Activated CD4-positive, CD25-positive, alpha-beta regulatory T cell treated with anti-CD3 and anti-CD28 coated beads, Interleukin-2, amount 50 U/mL, for 24 hours (primary cell): ENCODE measurements around the gene EMCN.
"Not testable (repeated sequence)": the region's sequence is repeated elsewhere in the genome, so short reads cannot be mapped to it uniquely, and the experiment has no call there.

ENCODE experiments used
- ATAC-seq, 2 donors: fragments of 150-1000 bp; cut with Tn5 transposase; one replicate each; pipeline ENCODE4 v1.10.0; 2021; ENCODE audit warnings: mild to moderate bottlenecking in 1 of 2, moderate library complexity in 1 of 2

EMCN gene

GRCh38 chr4:100492129-100492528, 25.7 kb downstream of the EMCN start:
- no peak for ATAC-seq

GRCh38 chr4:100489305-100489704, 28.5 kb downstream of the EMCN start:
- ATAC-seq: no peak

GRCh38 chr4:100486496-100486895, 31.3 kb downstream of the EMCN start:
- no peak for ATAC-seq

GRCh38 chr4:100483796-100484195, 34.0 kb downstream of the EMCN start:
- ATAC-seq: no peak

GRCh38 chr4:100479971-100480370, 37.9 kb downstream of the EMCN start:
- ATAC-seq: no peak

GRCh38 chr4:100469555-100469954, 48.3 kb downstream of the EMCN start:
- no peak for ATAC-seq

GRCh38 chr4:100466501-100466900, 51.3 kb downstream of the EMCN start:
- ATAC-seq: no peak

- ATAC-seq: no peak
Observed at GRCh38 chr4:100461807-100462605, 55.8 kb downstream of the EMCN start.

GRCh38 chr4:100450449-100450848, 67.4 kb downstream of the EMCN start:
- ATAC-seq: no peak

GRCh38 chr4:100431416-100431815, 86.4 kb downstream of the EMCN start:
- no peak for ATAC-seq

GRCh38 chr4:100430451-100430850, 87.4 kb downstream of the EMCN start:
- ATAC-seq: no peak

GRCh38 chr4:100429616-100430015, 88.2 kb downstream of the EMCN start:
- ATAC-seq: no peak

GRCh38 chr4:100428051-100428450, 89.8 kb downstream of the EMCN start:
- no peak for ATAC-seq

- ATAC-seq: no peak
Observed at GRCh38 chr4:100424376-100424775, 93.4 kb downstream of the EMCN start.

GRCh38 chr4:100422894-100423293, 94.9 kb downstream of the EMCN start:
- no peak for ATAC-seq

- no peak for ATAC-seq
Observed at GRCh38 chr4:100421361-100421978, 96.4 kb downstream of the EMCN start.

GRCh38 chr4:100420571-100420970, 97.3 kb downstream of the EMCN start:
- ATAC-seq: no peak

GRCh38 chr4:100417565-100417964, 100.3 kb downstream of the EMCN start:
- ATAC-seq: no peak

GRCh38 chr4:100414016-100414790, 103.6 kb downstream of the EMCN start:
- ATAC-seq: no peak

GRCh38 chr4:100391863-100392262, 126.0 kb downstream of the EMCN start:
- no peak for ATAC-seq

GRCh38 chr4:100391086-100391485, 126.7 kb downstream of the EMCN start:
- ATAC-seq: no peak

GRCh38 chr4:100386270-100386669, 131.6 kb downstream of the EMCN start:
- no peak for ATAC-seq

GRCh38 chr4:100380401-100380800, 137.4 kb downstream of the EMCN start:
- not testable (repeated sequence) for ATAC-seq
